Retinal pigment epithelial cell (primary cell): ENCODE results near the gene SARS1.

Source experiments
- DNase-seq: peaks from one replicate; pipeline ENCODE4 v3.0.0-alpha.2; 2010; ENCODE audit warnings: low read depth
- H3K4me3 ChIP-seq: 2 replicates; pipeline ENCODE4 v1.5.1; 2011; ENCODE audit warnings: mild to moderate bottlenecking, low read length, control low read depth, moderate library complexity
- TF ChIP-seq, protein P1 (sequence below): conservative IDR thresholded peaks from 2 replicates; pipeline ENCODE4 v1.5.1; 2011; ENCODE audit warnings: low read depth, low read length, control low read depth, inconsistent platforms

Gene SARS1

DNA sequence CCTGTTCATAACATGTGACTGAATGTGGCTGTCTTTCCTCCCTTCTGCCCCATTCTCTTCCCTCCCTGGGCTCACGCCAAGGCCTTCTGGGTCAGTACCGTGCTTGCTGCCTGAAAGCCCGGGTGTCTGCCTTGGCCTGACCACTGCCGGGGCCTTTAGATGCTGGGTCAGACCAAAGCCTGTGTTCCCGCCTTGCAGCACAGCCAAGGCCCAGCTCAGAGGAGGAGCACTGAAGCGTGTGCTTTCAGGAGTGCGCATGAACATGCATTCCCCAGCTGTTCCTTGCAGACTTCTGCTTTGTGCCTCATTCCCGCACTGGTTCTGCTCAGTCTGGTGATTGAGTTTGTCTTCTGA lies 27.0 kb upstream of the SARS1 start:
- TF ChIP-seq, protein P1, sequence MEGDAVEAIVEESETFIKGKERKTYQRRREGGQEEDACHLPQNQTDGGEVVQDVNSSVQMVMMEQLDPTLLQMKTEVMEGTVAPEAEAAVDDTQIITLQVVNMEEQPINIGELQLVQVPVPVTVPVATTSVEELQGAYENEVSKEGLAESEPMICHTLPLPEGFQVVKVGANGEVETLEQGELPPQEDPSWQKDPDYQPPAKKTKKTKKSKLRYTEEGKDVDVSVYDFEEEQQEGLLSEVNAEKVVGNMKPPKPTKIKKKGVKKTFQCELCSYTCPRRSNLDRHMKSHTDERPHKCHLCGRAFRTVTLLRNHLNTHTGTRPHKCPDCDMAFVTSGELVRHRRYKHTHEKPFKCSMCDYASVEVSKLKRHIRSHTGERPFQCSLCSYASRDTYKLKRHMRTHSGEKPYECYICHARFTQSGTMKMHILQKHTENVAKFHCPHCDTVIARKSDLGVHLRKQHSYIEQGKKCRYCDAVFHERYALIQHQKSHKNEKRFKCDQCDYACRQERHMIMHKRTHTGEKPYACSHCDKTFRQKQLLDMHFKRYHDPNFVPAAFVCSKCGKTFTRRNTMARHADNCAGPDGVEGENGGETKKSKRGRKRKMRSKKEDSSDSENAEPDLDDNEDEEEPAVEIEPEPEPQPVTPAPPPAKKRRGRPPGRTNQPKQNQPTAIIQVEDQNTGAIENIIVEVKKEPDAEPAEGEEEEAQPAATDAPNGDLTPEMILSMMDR = no peak
- no peak for DNase-seq
- H3K4me3 ChIP-seq = no peak overlapping the region

DNA sequence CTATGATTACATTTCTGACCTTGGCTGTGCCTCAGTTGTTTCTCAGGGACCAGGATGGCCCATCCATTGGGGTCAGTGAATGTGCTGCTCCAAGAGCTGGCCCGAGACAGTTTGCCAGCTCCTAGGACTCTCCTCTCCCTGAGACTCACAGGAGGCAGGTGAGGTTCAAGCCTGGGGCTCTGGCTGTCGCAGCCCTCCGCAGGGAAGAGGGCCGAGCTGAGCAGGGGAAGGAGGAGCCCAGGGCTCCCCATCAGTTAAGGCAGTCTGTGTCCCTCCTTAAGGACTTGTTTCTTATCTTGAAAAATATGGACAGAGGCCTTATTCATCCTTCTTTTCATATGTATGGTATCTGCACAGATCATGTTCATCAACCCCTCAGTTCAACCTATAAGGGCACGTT lies 26.6 kb upstream of the SARS1 start:
- DNase-seq = no peak
- TF ChIP-seq, protein P1 = no peak
- no peak overlapping the region for H3K4me3 ChIP-seq

DNA sequence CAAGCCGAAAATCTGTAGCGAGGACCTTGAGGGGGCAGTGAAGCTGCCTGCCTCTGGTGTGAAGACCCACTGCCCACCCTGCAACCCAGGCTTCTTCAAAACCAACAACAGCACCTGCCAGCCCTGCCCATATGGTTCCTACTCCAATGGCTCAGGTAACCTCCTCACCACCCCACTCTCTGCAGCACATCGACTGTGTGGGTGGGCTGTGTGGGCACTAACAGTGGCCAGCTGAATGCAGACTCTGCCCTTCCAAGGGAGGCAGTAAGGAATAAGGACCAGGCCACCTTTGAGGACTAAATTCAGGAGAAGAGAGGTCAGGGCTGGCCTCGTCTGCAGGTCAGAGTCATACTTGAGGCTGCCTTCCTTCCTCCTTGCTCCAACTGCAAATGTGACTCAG lies 25.5 kb upstream of the SARS1 start:
- H3K4me3 ChIP-seq = no peak overlapping the region
- TF ChIP-seq, protein P1 = no peak
- DNase-seq = no peak

DNA sequence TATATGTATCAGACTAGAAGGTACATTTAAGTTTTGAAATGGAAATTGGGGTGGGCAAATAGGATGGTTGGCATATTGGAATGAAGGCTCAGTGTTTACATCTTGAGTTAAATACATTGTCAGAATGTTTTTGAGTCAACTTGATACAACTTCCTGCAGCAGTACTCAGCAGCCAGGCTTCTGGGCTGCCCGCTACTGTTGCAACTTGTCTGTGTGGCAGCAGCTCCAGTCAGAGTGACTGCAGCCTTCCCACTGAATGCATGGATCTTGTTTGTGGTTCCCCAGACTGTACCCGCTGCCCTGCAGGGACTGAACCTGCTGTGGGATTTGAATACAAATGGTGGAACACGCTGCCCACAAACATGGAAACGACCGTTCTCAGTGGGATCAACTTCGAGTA lies 24.9 kb upstream of the SARS1 start:
- TF ChIP-seq, protein P1 = no peak
- DNase-seq = no peak
- H3K4me3 ChIP-seq = no peak overlapping the region

DNA sequence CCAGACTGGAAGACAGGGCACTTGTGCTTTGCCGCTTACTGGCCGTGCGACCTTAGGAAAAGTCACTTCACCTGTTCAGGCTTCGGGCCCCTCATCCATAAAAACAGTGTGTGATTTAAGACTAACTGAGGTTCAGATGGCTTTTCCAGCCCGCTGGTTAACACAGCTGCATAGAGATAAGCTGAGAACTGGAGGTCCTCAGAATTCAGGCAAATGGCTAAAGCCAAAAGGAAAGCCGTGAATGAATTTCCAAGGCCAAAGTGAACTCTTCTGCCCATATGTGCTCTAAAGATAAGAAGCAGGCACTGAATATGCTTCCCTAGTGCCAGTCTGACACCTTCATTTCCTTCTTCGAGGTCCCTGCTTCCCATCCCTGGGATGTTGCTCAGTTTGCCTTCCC lies 23.5 kb upstream of the SARS1 start:
- no peak for DNase-seq
- no peak overlapping the region for H3K4me3 ChIP-seq
- TF ChIP-seq, protein P1 = no peak

DNA sequence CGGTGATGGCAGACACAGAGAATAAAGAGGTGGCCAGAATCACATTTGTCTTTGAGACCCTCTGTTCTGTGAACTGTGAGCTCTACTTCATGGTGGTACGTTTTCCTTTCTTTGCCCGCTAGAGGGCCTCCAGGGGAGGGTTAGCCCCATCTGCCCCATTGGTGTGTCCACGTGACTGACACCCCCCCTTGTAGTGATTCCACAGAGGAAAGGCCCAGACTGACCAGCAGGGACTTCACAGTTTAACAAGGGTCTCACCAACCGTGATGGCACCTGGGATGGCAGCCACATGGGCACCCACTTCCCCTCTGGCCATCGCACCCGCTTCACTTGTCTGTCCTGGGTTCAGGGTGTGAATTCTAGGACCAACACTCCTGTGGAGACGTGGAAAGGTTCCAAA lies 22.3 kb upstream of the SARS1 start:
- TF ChIP-seq, protein P1 = peak; percentile 34
- DNase-seq = no peak
- H3K4me3 ChIP-seq = no peak overlapping the region

DNA sequence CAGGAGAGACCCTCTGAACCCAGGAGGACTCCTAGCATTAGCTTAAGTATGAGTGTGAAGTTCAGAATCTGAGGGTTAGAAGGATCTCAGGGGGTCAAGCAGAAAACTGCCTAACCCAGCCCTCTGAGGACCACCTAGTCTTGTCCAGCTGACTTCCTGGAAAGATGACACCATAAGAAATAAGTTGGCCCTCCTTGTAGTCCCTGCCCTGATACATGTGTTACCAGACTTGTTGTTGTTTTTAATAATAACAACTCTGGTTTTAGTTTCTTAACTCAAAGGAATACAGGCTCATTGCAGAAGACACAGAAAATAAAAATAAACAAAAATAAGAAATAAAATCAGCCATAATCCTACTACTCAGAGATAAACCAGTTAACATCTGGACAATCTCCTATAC lies 21.8 kb upstream of the SARS1 start:
- TF ChIP-seq, protein P1 = no peak
- no peak overlapping the region for H3K4me3 ChIP-seq
- DNase-seq = no peak
